GM12875 (cell line): ENCODE results near the gene PP2D1.

Source experiments
- H3K4me3 ChIP-seq: one replicate; pipeline ENCODE4 v1.5.1; 2011; ENCODE audit warnings: low read depth, low read length, control low read depth
- CTCF ChIP-seq: IDR thresholded peaks from 2 replicates; pipeline ENCODE4 v1.5.1; 2011; ENCODE audit warnings: low read depth, mild to moderate bottlenecking, control low read depth, inconsistent platforms, low read length, moderate library complexity, borderline replicate concordance; ENCODE audit not compliant: insufficient read depth

The PP2D1 gene

GRCh38 chr3:19937459-19938294 lies 74.4 kb downstream of the PP2D1 start:
- no peak for TF ChIP-seq CTCF
- no peak overlapping the region for H3K4me3 ChIP-seq
